ENCODE measurements around the gene SHTN1.

DNA sequence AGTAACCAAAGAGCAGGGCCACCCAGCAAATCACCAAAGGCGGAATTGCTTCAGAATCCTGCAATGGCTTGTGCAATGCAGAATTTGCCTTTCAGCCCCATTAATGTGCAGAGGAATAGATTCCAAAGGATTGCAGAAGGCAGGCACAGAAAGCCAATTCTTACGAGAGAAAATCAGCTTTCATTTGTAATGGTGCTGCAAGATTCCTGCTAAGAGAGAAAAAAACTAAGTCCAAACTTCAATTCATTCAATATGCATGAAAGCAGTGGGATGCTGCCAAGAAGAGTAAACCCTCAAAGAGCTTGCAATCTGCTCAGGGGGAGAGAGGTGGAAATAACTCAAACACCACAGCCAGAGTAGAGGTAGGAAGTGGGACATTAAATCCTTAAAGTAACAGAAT, 85.3 kb downstream of the SHTN1 start:
- TF ChIP-seq L3MBTL2 (conservative IDR thresholded peaks at IDR 0.05) (no peak), TARDBP (IDR thresholded peaks at IDR 0.05) (no peak), HDGF (IDR thresholded peaks at IDR 0.05; ENCODE audit: borderline replicate concordance) (no peak), FOXM1 (IDR thresholded peaks at IDR 0.05; ENCODE audit: borderline replicate concordance) (no peak), ARNT (IDR thresholded peaks at IDR 0.05) (no peak), SP1 (IDR thresholded peaks at IDR 0.05) (no peak), SUZ12 (IDR thresholded peaks at IDR 0.05) (no peak), ELF4 (IDR thresholded peaks at IDR 0.05) (no peak), LEF1 (IDR thresholded peaks at IDR 0.05; ENCODE audit: borderline replicate concordance) (no peak), BHLHE40 (IDR thresholded peaks at IDR 0.05; ENCODE audit: borderline replicate concordance) (no peak), FOXA1 (IDR thresholded peaks at IDR 0.05) (no peak)
- TF ChIP-seq, protein P1, sequence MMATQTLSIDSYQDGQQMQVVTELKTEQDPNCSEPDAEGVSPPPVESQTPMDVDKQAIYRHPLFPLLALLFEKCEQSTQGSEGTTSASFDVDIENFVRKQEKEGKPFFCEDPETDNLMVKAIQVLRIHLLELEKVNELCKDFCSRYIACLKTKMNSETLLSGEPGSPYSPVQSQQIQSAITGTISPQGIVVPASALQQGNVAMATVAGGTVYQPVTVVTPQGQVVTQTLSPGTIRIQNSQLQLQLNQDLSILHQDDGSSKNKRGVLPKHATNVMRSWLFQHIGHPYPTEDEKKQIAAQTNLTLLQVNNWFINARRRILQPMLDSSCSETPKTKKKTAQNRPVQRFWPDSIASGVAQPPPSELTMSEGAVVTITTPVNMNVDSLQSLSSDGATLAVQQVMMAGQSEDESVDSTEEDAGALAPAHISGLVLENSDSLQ (IDR thresholded peaks at IDR 0.05), result no peak
